GM23338 (cell line): ENCODE results near the gene SASH1. TPM values are rescaled to one million over a fixed set of nuclear protein-coding genes. Genes with fewer than 3 reads are reported as not detected.

ENCODE experiments used
- ATAC-seq: fragments of 200-7000 bp; cut with Tn5 transposase; 3 replicates; pipeline ENCODE4 v1.9.1; 2020
- DNase-seq: peaks from one replicate; pipeline ENCODE4 v3.0.0-alpha.2; 2015; ENCODE audit warnings: low spot score
- H2AFZ ChIP-seq: fragments of 200-600 bp; sonication (generic); 2 replicates; pipeline ENCODE4 v1.8.0; 2016; ENCODE audit warnings: antibody characterized with exemption, mild to moderate bottlenecking, moderate library complexity
- H3F3A ChIP-seq: fragments of 200-600 bp; sonication (generic); replicated peaks from 2 replicates; pipeline ENCODE4 v1.8.0; 2017; ENCODE audit warnings: antibody characterized with exemption, mixed run types, low read depth
- H3K27ac ChIP-seq: fragments of 200-600 bp; sonication (generic); 2 replicates; pipeline ENCODE4 v1.6.1; 2016; ENCODE audit warnings: low read depth
- H3K27me3 ChIP-seq: fragments of 200-600 bp; sonication (generic); 2 replicates; pipeline ENCODE4 v1.8.0; 2016; ENCODE audit warnings: mild to moderate bottlenecking, mixed run types, moderate library complexity; ENCODE audit not compliant: insufficient read depth
- H3K36me3 ChIP-seq: fragments of 200-600 bp; sonication (generic); 2 replicates; pipeline ENCODE4 v1.8.0; 2016; ENCODE audit warnings: mild to moderate bottlenecking; ENCODE audit not compliant: insufficient read depth
- H3K4me1 ChIP-seq: fragments of 200-600 bp; sonication (generic); 2 replicates; pipeline ENCODE4 v1.8.0; 2016; ENCODE audit warnings: mild to moderate bottlenecking, moderate library complexity; ENCODE audit not compliant: insufficient read depth
- H3K4me2 ChIP-seq: fragments of 200-600 bp; sonication (generic); 2 replicates; pipeline ENCODE4 v1.7.1; 2017; ENCODE audit warnings: mixed run types
- H3K4me3 ChIP-seq: fragments of 200-600 bp; sonication (generic); 2 replicates; pipeline ENCODE4 v1.6.1; 2016; ENCODE audit warnings: mixed run types
- H3K79me2 ChIP-seq: fragments of 200-600 bp; sonication (generic); replicated peaks from 2 replicates; pipeline ENCODE4 v1.8.0; 2017; ENCODE audit warnings: mild to moderate bottlenecking; ENCODE audit not compliant: insufficient read depth
- H3K9me2 ChIP-seq: fragments of 200-600 bp; sonication (generic); 2 replicates; pipeline ENCODE4 v1.8.0; 2017; ENCODE audit not compliant: insufficient read depth
- H4K20me1 ChIP-seq: fragments of 200-600 bp; sonication (generic); replicated peaks from 2 replicates; pipeline ENCODE4 v1.8.0; 2017; ENCODE audit warnings: mild to moderate bottlenecking; ENCODE audit not compliant: insufficient read depth
- H3K27ac Mint-ChIP-seq: 2 replicates; pipeline ENCODE4 v1.8.0; 2020; ENCODE audit warnings: inconsistent platforms, mild to moderate bottlenecking, moderate library complexity, mixed read lengths
- H3K27me3 Mint-ChIP-seq: 3 replicates; pipeline ENCODE4 v1.8.0; 2022; ENCODE audit warnings: low read depth, mild to moderate bottlenecking, moderate library complexity, mixed read lengths, inconsistent platforms; ENCODE audit not compliant: insufficient read depth, poor library complexity
- H3K36me3 Mint-ChIP-seq: 3 replicates; pipeline ENCODE4 v1.8.0; 2021; ENCODE audit warnings: low read depth, mild to moderate bottlenecking, inconsistent platforms, moderate library complexity, mixed read lengths
- H3K4me1 Mint-ChIP-seq: 3 replicates; pipeline ENCODE4 v1.8.0; 2020; ENCODE audit warnings: mild to moderate bottlenecking, inconsistent platforms, mixed read lengths
- H3K4me3 Mint-ChIP-seq: 3 replicates; pipeline ENCODE4 v1.8.0; 2021; ENCODE audit warnings: moderate library complexity, mild to moderate bottlenecking, inconsistent platforms, mixed read lengths
- H3K9me3 Mint-ChIP-seq: 3 replicates; pipeline ENCODE4 v1.8.0; 2020; ENCODE audit warnings: moderate library complexity, mild to moderate bottlenecking, inconsistent platforms, mixed read lengths
- CREB1 ChIP-seq: fragments of 250-450 bp; sonication (Bioruptor Pico); IDR thresholded peaks from 2 replicates; pipeline ENCODE4 v1.5.0; 2020; ENCODE audit warnings: low read depth, mild to moderate bottlenecking, moderate library complexity
- CTCF ChIP-seq, 2 experiments: fragments of 200-600 bp in 1 of 2; sonication (generic) in 1 of 2; conservative IDR thresholded peaks; 2 replicates each; pipeline versions ENCODE4 v1.5.1 to v1.6.1; 2016 to 2017; ENCODE audit warnings: antibody characterized with exemption in 2 of 2, low read depth in 2 of 2, mild to moderate bottlenecking in 2 of 2, moderate library complexity in 1 of 2
- EZH2 ChIP-seq: fragments of 200-600 bp; sonication (generic); IDR thresholded peaks from one replicate; pipeline ENCODE4 v1.8.0; 2017; ENCODE audit warnings: antibody characterized with exemption, mild to moderate bottlenecking, low read depth; ENCODE audit not compliant: unreplicated experiment
- EZH2phosphoT487 ChIP-seq: fragments of 200-600 bp; sonication (generic); IDR thresholded peaks from one replicate; pipeline ENCODE4 v1.8.1; 2018; ENCODE audit warnings: antibody characterized with exemption; ENCODE audit not compliant: unreplicated experiment
- JUNB ChIP-seq: IDR thresholded peaks from one replicate; pipeline ENCODE4 v1.6.1; 2016; ENCODE audit warnings: antibody characterized with exemption; ENCODE audit not compliant: unreplicated experiment
- NANOG ChIP-seq: IDR thresholded peaks from 2 replicates; pipeline ENCODE4 v1.6.1; 2016; ENCODE audit warnings: antibody characterized with exemption, borderline replicate concordance
- POLR2AphosphoS5 ChIP-seq: IDR thresholded peaks from 2 replicates; pipeline ENCODE4 v1.6.1; 2016; ENCODE audit warnings: antibody characterized with exemption, low read depth
- REST ChIP-seq: IDR thresholded peaks from one replicate; pipeline ENCODE4 v1.6.1; 2018; ENCODE audit warnings: antibody characterized with exemption; ENCODE audit not compliant: unreplicated experiment
- ZNF331 ChIP-seq: fragments of 250-450 bp; sonication (Bioruptor Pico); IDR thresholded peaks from 2 replicates; pipeline ENCODE4 v1.5.0; 2020; ENCODE audit warnings: low read depth, mild to moderate bottlenecking, moderate library complexity
- polyA plus RNA-seq: library from polyadenylated mRNA; unstranded; fragments of >200 nt; fragmentation: Nextera tagmentation; extraction: Ambion mirVana; gene quantifications from 2 replicates; pipeline ENCODE4 v1.2.1, GENCODE V29; 2016
- total RNA-seq: library from RNA; depleted of rRNA; stranded (reverse); fragments of >200 nt; shearing (Covaris generic); gene quantifications from 2 replicates; pipeline ENCODE4 v1.2.3, GENCODE V29; 2014

The SASH1 gene
- total and polyA plus RNA-seq, 2 experiments from 2014 or later, result 8.2 to 30.2 TPM

- Mint-ChIP-seq H3K36me3 (no peaks in the 10 kb centered on the region; the same call in 2 of the 3 replicates), H3K4me1 (peaks cover 6% of the 10 kb centered on the region; the same call in 1 of the 3 replicates), H3K9me3 (no peaks in the 10 kb centered on the region), H3K27me3 (no peaks in the 10 kb centered on the region), H3K4me3 (no peak overlapping the region), H3K27ac (no peak overlapping the region)
- Histone ChIP-seq H2AFZ (no peak overlapping the region), H3F3A (no peaks in the 10 kb centered on the region), H3K79me2 (peaks cover 4% of the 10 kb centered on the region; the same call in 1 of the 2 replicates), H3K36me3 (no peaks in the 10 kb centered on the region), H3K27ac (peak overlapping the region; percentile 81; the same call in 1 of the 2 replicates), H4K20me1 (no peaks in the 10 kb centered on the region; the same call in none of the 2 replicates), H3K4me2 (no peak overlapping the region), H3K4me3 (no peak overlapping the region), H3K9me2 (no peaks in the 10 kb centered on the region), H3K4me1 (peaks cover 4% of the 10 kb centered on the region), H3K27me3 (no peaks in the 10 kb centered on the region)
- ATAC-seq (no peak; the same call in 2 of the 3 replicates), DNase-seq (no peak)
- TF ChIP-seq CTCF (conservative IDR thresholded peaks at IDR 0.05; ENCODE audit: low read depth in 2 of 2), result no peak
- TF ChIP-seq REST, result no peak
- TF ChIP-seq ZNF331 (CRISPR knock-in tag), result no peak
- TF ChIP-seq POLR2AphosphoS5, result no peak
- TF ChIP-seq CREB1 (CRISPR knock-in tag), result no peak
- TF ChIP-seq EZH2, result no peak
Observed at GRCh38 chr6:148432462-148433195, 90.0 kb downstream of the SASH1 start.

- no peaks in the 10 kb centered on the region for H3K9me2 ChIP-seq
- DNase-seq (no peak), ATAC-seq (no peak)
- no peaks in the 10 kb centered on the region for H3K27me3 ChIP-seq
- H3K27me3 Mint-ChIP-seq, result peaks cover 1% of the 10 kb centered on the region
- H3K36me3 ChIP-seq, result no peaks in the 10 kb centered on the region
- peaks cover 6% of the 10 kb centered on the region; the same call in 2 of the 3 replicates for H3K4me1 Mint-ChIP-seq
- no peak overlapping the region for H3K4me3 ChIP-seq
- no peaks in the 10 kb centered on the region; the same call in none of the 2 replicates for H4K20me1 ChIP-seq
- no peaks in the 10 kb centered on the region for H3F3A ChIP-seq
- peaks cover 4% of the 10 kb centered on the region for H3K4me1 ChIP-seq
- no peak overlapping the region for H3K4me2 ChIP-seq
- H3K36me3 Mint-ChIP-seq, result no peaks in the 10 kb centered on the region; the same call in 2 of the 3 replicates
- no peaks in the 10 kb centered on the region; the same call in 2 of the 3 replicates for H3K9me3 Mint-ChIP-seq
- H3K27ac Mint-ChIP-seq, result no peak overlapping the region
- peaks cover 4% of the 10 kb centered on the region; the same call in 1 of the 2 replicates for H3K79me2 ChIP-seq
- no peak overlapping the region for H3K4me3 Mint-ChIP-seq
- no peak overlapping the region for H3K27ac ChIP-seq
- no peak overlapping the region for H2AFZ ChIP-seq
- TF ChIP-seq CTCF (conservative IDR thresholded peaks at IDR 0.05; ENCODE audit: low read depth in 2 of 2) (no peak), NANOG (no peak), REST (no peak), JUNB (no peak), EZH2phosphoT487 (no peak)
Observed at GRCh38 chr6:148435386-148435785, 92.7 kb downstream of the SASH1 start.
